NCI-H2107 treated with DMSO at 0.1 percent for 48 hours (cell line): ENCODE measurements around the gene ALPK3.
"Not testable (repeated sequence)": the region's sequence is repeated elsewhere in the genome, so short reads cannot be mapped to it uniquely, and the experiment has no call there.

Experiments used
- DNase-seq: peaks from one replicate; lab custom pipeline; 2025; ENCODE audit not compliant: unreplicated experiment; lab: John Stamatoyannopoulos, UW

Gene ALPK3

GRCh38 chr15:84844964-84845363, 27.8 kb downstream of the ALPK3 start:
- DNase-seq, result no peak

DNA sequence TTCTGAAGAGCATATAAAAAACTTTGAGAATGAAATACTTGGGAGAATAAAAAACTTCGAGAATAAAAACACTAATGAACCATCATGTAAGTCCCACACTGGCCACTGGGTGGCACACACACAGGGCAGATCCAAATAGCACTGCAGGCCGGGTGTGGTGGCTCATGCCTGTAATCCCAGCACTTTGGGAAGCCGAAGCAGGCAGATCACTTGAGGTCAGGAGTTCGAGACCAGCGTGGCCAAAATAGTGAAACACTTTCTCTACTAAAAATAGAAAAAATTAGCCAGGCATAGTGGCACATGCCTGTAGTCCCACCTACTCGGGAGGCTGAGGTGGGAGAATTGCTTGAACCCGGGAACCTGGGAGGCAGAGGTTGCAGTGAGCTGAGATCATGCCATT, 28.5 kb downstream of the ALPK3 start:
- DNase-seq, result not testable (repeated sequence)

DNA sequence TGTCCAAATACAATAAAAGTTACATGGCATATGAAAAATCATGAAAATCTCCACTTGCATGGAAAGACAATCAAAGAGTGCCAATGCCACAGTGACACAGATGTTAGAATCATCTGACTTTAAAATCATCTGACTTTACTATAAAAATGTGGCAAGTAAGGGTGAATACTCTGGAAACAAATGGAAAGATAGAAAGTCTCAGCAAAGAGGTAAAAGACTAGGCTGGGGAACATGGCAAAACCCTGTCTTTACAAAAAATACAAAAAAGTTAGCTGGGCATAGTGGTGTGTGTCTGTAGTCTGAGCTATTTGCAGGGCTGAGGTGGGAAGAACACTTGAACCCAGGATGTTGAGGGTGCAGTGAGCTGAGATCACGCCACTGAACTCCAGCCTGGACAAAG, 29.1 kb downstream of the ALPK3 start:
- DNase-seq, result no peak

- DNase-seq, result no peak
These were observed 30.2 kb downstream of the ALPK3 start for GRCh38 chr15:84847382-84847781.

GRCh38 chr15:84852212-84852611, 35.1 kb downstream of the ALPK3 start:
- no peak for DNase-seq

DNA sequence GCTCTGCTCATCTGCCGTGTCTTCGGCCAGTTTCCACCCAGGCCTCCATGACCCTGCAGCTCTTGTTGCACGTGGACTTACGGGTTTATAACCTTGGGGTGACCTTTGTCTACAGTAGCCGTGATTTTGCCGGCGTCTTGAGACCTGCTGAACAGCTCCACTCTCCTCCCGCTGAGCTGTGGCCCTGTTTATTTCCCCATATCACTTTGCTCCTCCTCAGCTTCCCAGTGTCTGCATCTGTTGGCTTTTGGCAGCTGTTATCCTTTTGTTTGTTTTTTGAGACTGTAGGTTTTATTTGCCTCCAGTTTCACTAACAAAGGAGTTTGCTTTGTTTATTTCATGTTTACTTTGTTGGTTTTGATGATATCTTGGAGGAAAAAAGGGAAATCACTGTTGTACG, 38.0 kb downstream of the ALPK3 start:
- DNase-seq, result no peak

GRCh38 chr15:84855765-84856164, 38.6 kb downstream of the ALPK3 start:
- no peak for DNase-seq

GRCh38 chr15:84856731-84857417, 39.7 kb downstream of the ALPK3 start:
- DNase-seq, result no peak

GRCh38 chr15:84857418-84858004, 40.4 kb downstream of the ALPK3 start:
- DNase-seq, result no peak

GRCh38 chr15:84858231-84858630, 41.1 kb downstream of the ALPK3 start:
- DNase-seq, result no peak

- no peak for DNase-seq
These were observed 42.0 kb downstream of the ALPK3 start for GRCh38 chr15:84859144-84859543.

GRCh38 chr15:84859651-84860050, 42.5 kb downstream of the ALPK3 start:
- no peak for DNase-seq

- no peak for DNase-seq
These were observed 44.6 kb downstream of the ALPK3 start for GRCh38 chr15:84861781-84862180.

DNA sequence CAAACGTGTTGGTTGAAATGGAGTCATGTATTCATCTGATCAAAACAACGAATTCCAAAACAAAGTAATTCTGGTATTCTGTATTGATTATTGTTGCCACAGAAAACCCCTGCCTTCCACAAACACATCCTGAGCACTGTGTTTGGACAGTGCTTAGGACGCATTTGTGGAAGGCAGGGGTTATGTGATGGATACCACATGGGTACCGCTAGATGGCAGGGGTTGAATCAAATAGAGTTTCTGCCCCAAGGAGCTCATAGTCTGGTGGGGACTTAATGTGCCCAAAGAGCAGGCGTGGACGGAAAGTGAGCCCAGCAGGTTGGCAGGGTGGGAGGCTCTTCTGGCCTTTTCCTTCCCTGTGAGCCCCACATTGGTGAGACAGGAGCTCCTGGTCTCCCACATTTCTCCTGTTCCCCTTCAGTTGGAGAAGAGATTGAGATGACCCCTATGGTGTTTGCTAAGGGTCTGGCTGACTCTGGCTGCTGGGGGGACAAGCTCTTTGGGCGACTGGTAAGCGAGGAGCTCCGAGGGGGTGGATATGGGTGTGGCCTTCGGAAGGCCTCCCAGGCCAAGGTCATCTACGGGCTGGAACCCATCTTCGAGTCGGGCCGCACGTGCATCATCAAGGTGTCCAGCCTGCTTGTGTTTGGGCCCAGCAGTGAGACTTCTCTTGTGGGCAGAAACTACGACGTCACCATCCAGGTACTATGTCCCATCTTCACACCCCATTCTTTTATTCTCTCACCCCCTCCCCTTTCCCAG, 45.2 kb downstream of the ALPK3 start:
- DNase-seq, result no peak

DNA sequence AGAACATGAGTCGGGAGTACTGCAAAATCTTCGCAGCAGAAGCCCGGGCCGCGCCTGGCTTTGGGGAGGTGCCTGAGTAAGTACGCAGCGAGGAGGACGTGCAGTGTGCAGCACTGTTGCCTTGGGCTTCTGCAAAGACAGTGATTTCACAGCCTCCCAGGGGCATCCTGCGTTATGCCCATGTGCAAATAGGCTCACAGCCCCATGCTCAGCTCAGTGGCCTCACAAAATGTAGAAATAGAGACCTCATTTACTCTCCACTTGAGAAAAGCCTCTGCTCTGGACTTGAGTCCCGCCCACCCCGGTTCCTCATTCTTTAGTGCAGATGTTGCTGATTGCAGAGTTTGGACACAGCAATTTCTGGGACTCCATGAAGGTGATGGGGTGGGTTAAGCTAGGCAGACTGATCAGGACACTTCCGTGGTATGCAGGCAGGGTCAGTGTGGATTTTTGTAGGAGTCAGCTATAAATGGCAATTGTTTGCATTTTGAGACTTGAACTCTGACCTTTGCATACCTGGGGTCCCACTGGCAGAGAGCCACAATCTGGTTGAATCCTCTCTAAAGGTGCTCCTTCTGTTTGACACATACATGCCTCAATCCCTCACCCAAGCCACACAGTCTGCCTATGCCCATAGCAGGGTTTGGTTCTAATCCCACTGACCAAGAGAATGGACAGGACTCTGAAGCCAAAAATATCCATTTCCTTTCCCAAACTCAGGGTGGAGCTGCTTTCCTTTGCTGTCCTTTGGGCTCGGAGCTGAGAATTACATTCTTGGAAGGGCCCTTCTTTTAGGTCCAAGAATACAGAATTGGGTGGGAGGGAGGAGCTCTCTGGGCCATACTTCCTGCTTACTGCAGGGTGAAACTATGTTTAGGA, 46.6 kb downstream of the ALPK3 start:
- no peak for DNase-seq

GRCh38 chr15:84864444-84864795, 47.3 kb downstream of the ALPK3 start:
- no peak for DNase-seq

- no peak for DNase-seq
These were observed 48.0 kb downstream of the ALPK3 start for GRCh38 chr15:84865074-84865569.

DNA sequence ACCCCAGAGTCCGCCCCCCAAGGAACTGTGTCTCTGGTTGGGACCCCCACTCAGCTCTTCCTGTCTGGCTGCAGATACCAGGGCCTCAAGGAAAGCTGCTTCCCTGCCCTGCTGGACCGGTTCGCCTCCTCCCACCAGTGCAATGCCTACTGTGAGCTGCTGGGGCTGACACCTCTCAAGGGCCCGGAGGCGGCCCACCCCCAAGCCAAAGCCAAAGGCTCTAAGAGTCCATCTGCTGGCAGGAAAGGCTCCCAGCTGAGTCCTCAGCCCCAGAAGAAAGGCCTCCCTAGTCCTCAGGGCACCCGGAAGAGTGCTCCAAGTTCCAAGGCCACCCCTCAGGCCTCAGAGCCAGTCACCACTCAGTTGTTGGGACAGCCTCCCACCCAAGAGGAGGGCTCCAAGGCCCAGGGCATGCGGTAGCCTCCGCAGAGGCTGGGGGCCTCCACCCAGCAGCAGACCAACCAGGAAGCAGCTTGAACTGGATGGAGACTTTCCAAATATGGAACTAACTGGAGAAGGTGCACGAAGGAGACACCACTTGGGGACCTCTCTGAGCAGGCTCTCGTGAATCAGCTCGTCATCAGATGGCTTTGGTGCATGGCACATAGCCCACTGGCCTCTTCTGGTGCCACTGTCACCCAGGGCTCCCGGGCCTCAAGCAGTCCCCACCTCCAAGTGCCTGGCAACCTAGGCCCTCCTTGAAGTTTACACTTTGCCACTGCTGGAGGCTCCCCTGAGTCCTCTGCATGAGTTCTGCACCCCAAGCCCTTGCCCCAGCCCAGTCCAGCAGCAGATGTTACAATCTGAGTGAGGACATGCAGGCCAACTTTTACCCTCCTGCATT, 51.1 kb downstream of the ALPK3 start:
- no peak for DNase-seq

DNA sequence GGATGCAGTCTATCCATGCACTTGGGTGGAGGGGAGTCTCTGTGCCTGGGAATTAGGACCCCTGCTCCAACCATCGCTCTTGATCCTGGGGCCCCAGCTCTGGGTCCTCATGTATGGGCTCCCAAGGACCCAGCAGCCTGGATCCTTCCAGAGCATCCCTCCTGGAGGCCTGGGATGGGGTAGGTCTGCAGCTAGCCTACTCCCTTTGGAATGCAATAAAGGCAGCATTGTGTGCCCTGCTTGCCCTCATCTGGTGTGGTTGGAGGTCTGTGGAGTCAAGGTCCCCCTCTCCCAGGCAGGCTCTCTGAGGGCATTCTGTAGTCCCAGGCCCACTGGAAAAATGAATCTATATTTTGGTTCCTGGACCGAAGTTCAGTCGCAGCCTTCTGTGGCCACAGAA, 52.4 kb downstream of the ALPK3 start:
- DNase-seq, result no peak

- DNase-seq, result no peak
These were observed 54.4 kb downstream of the ALPK3 start for GRCh38 chr15:84871428-84871985.
